Endothelial cell of umbilical vein (primary cell): ENCODE measurements around the gene ART3. TPM values are rescaled to one million over a fixed set of nuclear protein-coding genes. Genes with fewer than 3 reads are reported as not detected.

ENCODE experiments used
- BruUV-seq: library from RNA; stranded (reverse); fragments of 400-500 nt; replicated peaks from 2 replicates; lab custom pipeline; 2021; lab: Mats Ljungman, UMichigan
- CTCF ChIA-PET: fragments of 300-600, 350-600 bp; sonication (Branson Sonifier 250); formaldehyde crosslinking; loops from one replicate; lab custom pipeline; 2021; ENCODE audit warnings: antibody characterized with exemption, inconsistent platforms; lab: Charles Lee
- POLR2A ChIA-PET: fragments of 300-600, 350-600 bp; sonication (Branson Sonifier 250); formaldehyde crosslinking; loops from one replicate; lab custom pipeline; 2021; ENCODE audit warnings: antibody characterized with exemption, inconsistent platforms; lab: Charles Lee
- DNase-seq: peaks from one replicate; pipeline ENCODE4 v3.0.0-alpha.2; 2011; ENCODE audit warnings: low read depth, low spot score
- FAIRE-seq: peaks from 2 replicates; lab custom pipeline; 2011; peaks lifted over from hg19 to GRCh38; lab: Jason Lieb, UNC
- H2AFZ ChIP-seq: 2 replicates; pipeline ENCODE4 v1.6.0; 2012; ENCODE audit warnings: low read depth, low read length, control low read depth, inconsistent platforms
- H3K27ac ChIP-seq: 2 replicates; pipeline ENCODE4 v1.5.1; 2011; ENCODE audit warnings: low read depth, mild to moderate bottlenecking, control low read depth, low read length, moderate library complexity; ENCODE audit not compliant: insufficient read depth
- H3K27me3 ChIP-seq, 2 experiments: 2 replicates each; pipeline versions ENCODE4 v1.6.0 to v1.6.1; 2011; ENCODE audit warnings: low read length in 2 of 2, mixed read lengths in 1 of 2; ENCODE audit not compliant: control insufficient read depth in 2 of 2, insufficient read depth in 2 of 2
- H3K36me3 ChIP-seq, 2 experiments: 2 replicates in 1 of 2; 3 replicates in 1 of 2; pipeline ENCODE4 v1.5.1; 2011; ENCODE audit warnings: low read length in 2 of 2, mild to moderate bottlenecking in 1 of 2, moderate library complexity in 1 of 2; ENCODE audit not compliant: control insufficient read depth in 2 of 2, insufficient read depth in 2 of 2; ENCODE audit errors: extremely low read depth in 1 of 2
- H3K4me1 ChIP-seq: 3 replicates; pipeline ENCODE4 v1.5.1; 2011; ENCODE audit warnings: mild to moderate bottlenecking, low read length; ENCODE audit not compliant: control insufficient read depth, insufficient read depth; ENCODE audit errors: extremely low read depth
- H3K4me2 ChIP-seq: 2 replicates; pipeline ENCODE4 v1.6.1; 2011; ENCODE audit warnings: low read length, control low read depth, mixed read lengths; ENCODE audit not compliant: insufficient read depth
- H3K4me3 ChIP-seq, 3 experiments: fragments of 200-600 bp in 1 of 3; sonication (generic), shearing (Covaris generic) in 1 of 3; replicated peaks in 1 of 3; 2 replicates each; pipeline ENCODE4 v1.5.1; 2011 to 2016; ENCODE audit warnings: control low read depth in 3 of 3, low read length in 3 of 3, mild to moderate bottlenecking in 2 of 3, inconsistent platforms in 1 of 3, low read depth in 1 of 3, moderate library complexity in 1 of 3; ENCODE audit not compliant: insufficient read depth in 1 of 3
- H3K79me2 ChIP-seq: 2 replicates; pipeline ENCODE4 v1.6.0; 2012; ENCODE audit warnings: low read length, inconsistent platforms; ENCODE audit not compliant: control insufficient read depth, insufficient read depth
- H3K9ac ChIP-seq: replicated peaks from 2 replicates; pipeline ENCODE3; 2011; ENCODE audit warnings: low read length, control low read depth; ENCODE audit not compliant: insufficient read depth; ENCODE audit errors: extremely low read depth
- H3K9me1 ChIP-seq: replicated peaks from 3 replicates; pipeline ENCODE4 v1.6.0; 2011; ENCODE audit warnings: mild to moderate bottlenecking, low read length; ENCODE audit not compliant: control insufficient read depth, insufficient read depth; ENCODE audit errors: extremely low read depth
- H3K9me3 ChIP-seq: replicated peaks from 2 replicates; pipeline ENCODE4 v1.5.1; 2012; ENCODE audit warnings: low read length, inconsistent platforms; ENCODE audit not compliant: control insufficient read depth, insufficient read depth
- H4K20me1 ChIP-seq: replicated peaks from 2 replicates; pipeline ENCODE3; 2011; ENCODE audit warnings: mild to moderate bottlenecking, low read length; ENCODE audit not compliant: control insufficient read depth, insufficient read depth; ENCODE audit errors: extremely low read depth
- CTCF ChIP-seq, 2 donors: IDR thresholded peaks; 1 replicate in 1 of 2; 2 replicates in 1 of 2; pipeline ENCODE4 v1.5.1; 2011; ENCODE audit warnings: low read length in 2 of 2, mild to moderate bottlenecking in 2 of 2, moderate library complexity in 2 of 2, control low read depth in 1 of 2, inconsistent platforms in 1 of 2, low read depth in 1 of 2; ENCODE audit not compliant: insufficient read depth in 1 of 2; ENCODE audit errors: extremely low read depth in 1 of 2
- EZH2 ChIP-seq: IDR thresholded peaks from 2 replicates; pipeline ENCODE4 v1.6.1; 2012; ENCODE audit warnings: borderline replicate concordance, low read depth, mild to moderate bottlenecking, moderate library complexity, low read length, inconsistent platforms; ENCODE audit not compliant: severe bottlenecking
- FOS ChIP-seq: IDR thresholded peaks from 2 replicates; pipeline ENCODE4 v1.6.1; 2011; ENCODE audit warnings: mild to moderate bottlenecking, low read length, moderate library complexity, borderline replicate concordance; ENCODE audit not compliant: insufficient read depth
- GATA2 ChIP-seq: IDR thresholded peaks from 2 replicates; pipeline ENCODE4 v1.7.0; 2011; ENCODE audit warnings: low read depth, mild to moderate bottlenecking, moderate library complexity, mixed read lengths, low read length; ENCODE audit not compliant: insufficient read length, insufficient read depth
- JUN ChIP-seq: IDR thresholded peaks from 2 replicates; pipeline ENCODE4 v1.6.1; 2011; ENCODE audit warnings: borderline replicate concordance, low read depth; ENCODE audit not compliant: insufficient read length, insufficient read depth
- MAX ChIP-seq: IDR thresholded peaks from 2 replicates; pipeline ENCODE4 v1.6.1; 2011; ENCODE audit not compliant: insufficient read depth, insufficient read length
- MYC ChIP-seq: IDR thresholded peaks from one replicate; pipeline ENCODE4 v1.6.1; 2011; ENCODE audit warnings: mild to moderate bottlenecking, low read depth, low read length
- POLR2A ChIP-seq: IDR thresholded peaks from 2 replicates; pipeline ENCODE4 v1.6.1; 2012; ENCODE audit warnings: low read depth, mild to moderate bottlenecking, control low read depth, low read length
- POLR2AphosphoS5 ChIP-seq: IDR thresholded peaks from 2 replicates; pipeline ENCODE4 v1.6.1; 2012; ENCODE audit warnings: low read depth, mild to moderate bottlenecking, control low read depth, low read length, moderate library complexity; ENCODE audit not compliant: insufficient read depth
- dilution Hi-C: fragments of 300-500 bp; cut with MboI; formaldehyde crosslinking; loops from one replicate; pipeline ENCODE4 v1.15.0; 2019; ENCODE audit warnings: low sequenced_read_pairs; ENCODE audit not compliant: extremely low pct_ligation_motif_present
- intact Hi-C: fragments of 100-400 bp; cut with micrococcal nuclease; formaldehyde crosslinking; loops from one replicate; pipeline ENCODE4 v1.10.0; 2022
- polyA plus RNA-seq, 4 experiments: library from polyadenylated mRNA; depleted of rRNA in 3 of 4; stranded (reverse) in 3 of 4; unstranded in 1 of 4; fragments of >200 nt; gene quantifications; 2 replicates each; pipeline versions ENCODE4 v1.2.1 to v1.2.3, GENCODE V29; 2011 to 2012; ENCODE audit warnings: missing spikeins in 1 of 4
- total RNA-seq: library from RNA; stranded (reverse); gene quantifications from 2 replicates; pipeline ENCODE4 v1.2.3, GENCODE V29; 2021

The ART3 gene
- total and polyA plus RNA-seq, 2 donors (not counting 3 experiments of a cell fraction or from before 2014, with no cell fraction given), result not detected

- POLR2A ChIA-PET, result no interaction called here
- H3K4me1 ChIP-seq, result no peaks in the 10 kb centered on the region
- no peak for DNase-seq
- H3K79me2 ChIP-seq, result no peaks in the 10 kb centered on the region
- H4K20me1 ChIP-seq, result no peaks in the 10 kb centered on the region
- no peak overlapping the region for H2AFZ ChIP-seq
- no peak overlapping the region for H3K4me3 ChIP-seq
- BruUV-seq, result no TSS peak
- FAIRE-seq, result no peak
- dilution Hi-C loops, result no loop called here
- no peak overlapping the region for H3K9ac ChIP-seq
- no peak overlapping the region for H3K4me2 ChIP-seq
- H3K27me3 ChIP-seq, result no peaks in the 10 kb centered on the region
- peaks cover 8 to 20% of the 10 kb centered on the region in 2 experiments for H3K36me3 ChIP-seq
- CTCF ChIA-PET, result interaction anchor here (0.7 to 1.7 kb wide), 4 partner anchors 11 to 257 kb away, joined by 3 to 4 read pairs (median 3); no protein-coding TSS in a partner anchor
- no peaks in the 10 kb centered on the region for H3K9me1 ChIP-seq
- intact Hi-C loops, result no loop called here
- H3K9me3 ChIP-seq, result no peaks in the 10 kb centered on the region
- no peak overlapping the region for H3K27ac ChIP-seq
- TF ChIP-seq MYC, result no peak
- no peak for TF ChIP-seq EZH2
- TF ChIP-seq GATA2, result no peak
- TF ChIP-seq MAX, result no peak
- TF ChIP-seq FOS, result no peak
- TF ChIP-seq POLR2A, result no peak
- TF ChIP-seq POLR2AphosphoS5, result no peak
- no peak for TF ChIP-seq JUN
- TF ChIP-seq CTCF (IDR thresholded peaks at IDR 0.05; ENCODE audit: extremely low read depth in 1 of 2, insufficient read depth in 1 of 2, low read depth in 1 of 2, low read length in 2 of 2), result no peak
These were observed 45.7 kb downstream of the ART3 start for GRCh38 chr4:76120199-76120598.
